A673 (cell line): ENCODE measurements around the gene ZNF268. TPM values are rescaled to one million over a fixed set of nuclear protein-coding genes. Genes with fewer than 3 reads are reported as not detected.

ENCODE experiments used
- BruUV-seq: library from RNA; stranded (reverse); fragments of 400-500 nt; replicated peaks from 2 replicates; lab custom pipeline; 2021; lab: Mats Ljungman, UMichigan
- CTCF ChIA-PET: fragments of 300-600 bp; sonication (Branson Sonifier 250); formaldehyde crosslinking; loops from one replicate; lab custom pipeline; 2022; ENCODE audit warnings: antibody characterized with exemption; lab: Charles Lee
- POLR2A ChIA-PET: fragments of 300-600 bp; sonication (Branson Sonifier 250); formaldehyde crosslinking; loops from one replicate; lab custom pipeline; 2022; ENCODE audit warnings: antibody characterized with exemption; ENCODE audit not compliant: low non-redundant PET; lab: Charles Lee
- DNase-seq: peaks from one replicate; pipeline ENCODE4 v3.0.0-alpha.2; 2015; ENCODE audit warnings: low spot score
- H3K27ac ChIP-seq: fragments of 200-600 bp; sonication (generic); 2 replicates; pipeline ENCODE4 v1.5.1; 2016; ENCODE audit warnings: mixed run types, low read depth, mild to moderate bottlenecking, mixed read lengths, antibody characterized with exemption, low read length; ENCODE audit not compliant: poor library complexity, severe bottlenecking
- H3K27me3 ChIP-seq: fragments of 200-600 bp; sonication (generic); replicated peaks from 2 replicates; pipeline ENCODE4 v1.6.1; 2017; ENCODE audit warnings: mixed run types, low read depth, mild to moderate bottlenecking, mixed read lengths, antibody characterized with exemption, low read length; ENCODE audit not compliant: insufficient read depth, poor library complexity
- H3K36me3 ChIP-seq: fragments of 200-600 bp; sonication (generic); 2 replicates; pipeline ENCODE4 v1.6.1; 2016; ENCODE audit warnings: mixed run types, mild to moderate bottlenecking, mixed read lengths, antibody characterized with exemption, low read length; ENCODE audit not compliant: insufficient read depth, poor library complexity, severe bottlenecking
- H3K4me1 ChIP-seq: fragments of 200-600 bp; sonication (generic); 2 replicates; pipeline ENCODE4 v1.6.1; 2017; ENCODE audit warnings: mixed run types, mild to moderate bottlenecking, mixed read lengths, antibody characterized with exemption, low read length; ENCODE audit not compliant: insufficient read depth, poor library complexity, severe bottlenecking
- H3K4me3 ChIP-seq: fragments of 200-600 bp; sonication (generic); 2 replicates; pipeline ENCODE4 v1.5.1; 2016; ENCODE audit warnings: low read depth, mixed run types, mild to moderate bottlenecking, mixed read lengths, low read length; ENCODE audit not compliant: poor library complexity, severe bottlenecking
- H3K9me3 ChIP-seq: fragments of 200-600 bp; sonication (generic); 2 replicates; pipeline ENCODE4 v1.6.1; 2016; ENCODE audit warnings: mixed run types, low read depth, mild to moderate bottlenecking, mixed read lengths, antibody characterized with exemption, low read length; ENCODE audit not compliant: poor library complexity, severe bottlenecking
- CTCF ChIP-seq: fragments of 300-800, 200-600 bp; sonication (generic); conservative IDR thresholded peaks from 2 replicates; pipeline ENCODE4 v1.5.1; 2017; ENCODE audit warnings: low read depth, mild to moderate bottlenecking, antibody characterized with exemption, low read length, moderate library complexity, mixed read lengths
- EZH2 ChIP-seq: fragments of 200-600 bp; sonication (generic); IDR thresholded peaks from 2 replicates; pipeline ENCODE4 v1.6.1; 2017; ENCODE audit warnings: borderline replicate concordance, low read depth, mild to moderate bottlenecking, mixed read lengths, antibody characterized with exemption, low read length; ENCODE audit not compliant: poor library complexity, severe bottlenecking
- intact Hi-C: fragments of 100-400 bp; cut with micrococcal nuclease; formaldehyde crosslinking; loops from one replicate; pipeline ENCODE4 v1.10.0; 2022; ENCODE audit not compliant: unreplicated experiment
- total RNA-seq: library from RNA; stranded (reverse); gene quantifications from 2 replicates; pipeline ENCODE4 v1.2.3, GENCODE V29; 2021

Gene ZNF268
- total RNA-seq, 1 experiment from 2014 or later: 20.6 TPM

- no TSS peak for BruUV-seq
- ChIA-PET POLR2A (no interaction called here), CTCF (no interaction called here)
- TF ChIP-seq CTCF (no peak), EZH2 (no peak)
- intact Hi-C loops: no loop called here
- Histone ChIP-seq H3K27me3 (no peaks in the 10 kb centered on the region), H3K36me3 (peaks cover 45% of the 10 kb centered on the region), H3K27ac (no peak overlapping the region), H3K9me3 (peaks cover 83% of the 10 kb centered on the region), H3K4me1 (no peaks in the 10 kb centered on the region), H3K4me3 (no peak overlapping the region)
- DNase-seq: no peak
These were observed 22.3 kb downstream of the ZNF268 start for GRCh38 chr12:133203344-133204263.

DNA sequence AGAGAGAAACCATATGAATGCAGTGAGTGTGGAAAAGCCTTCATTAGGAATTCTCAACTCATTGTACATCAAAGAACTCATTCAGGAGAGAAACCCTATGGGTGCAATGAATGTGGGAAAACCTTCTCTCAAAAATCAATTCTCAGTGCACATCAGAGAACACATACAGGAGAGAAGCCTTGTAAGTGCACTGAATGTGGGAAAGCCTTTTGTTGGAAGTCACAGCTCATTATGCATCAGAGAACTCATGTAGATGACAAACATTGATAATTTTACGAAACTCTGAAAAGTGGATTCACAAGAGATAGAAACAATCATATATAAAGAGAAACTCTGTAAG lies 22.9 kb downstream of the ZNF268 start:
- no TSS peak for BruUV-seq
- CTCF ChIA-PET: no interaction called here
- peaks cover 84% of the 10 kb centered on the region for H3K9me3 ChIP-seq

GRCh38 chr12:133206390-133206789 lies 25.1 kb downstream of the ZNF268 start:
- H3K9me3 ChIP-seq: peaks cover 92% of the 10 kb centered on the region
- no TSS peak for BruUV-seq
- no peak overlapping the region for H3K27ac ChIP-seq
- POLR2A ChIA-PET: no interaction called here
- H3K4me3 ChIP-seq: no peak overlapping the region
- H3K4me1 ChIP-seq: no peaks in the 10 kb centered on the region
- H3K36me3 ChIP-seq: peaks cover 34% of the 10 kb centered on the region
- TF ChIP-seq CTCF (no peak), EZH2 (no peak)
- no peak for DNase-seq
- CTCF ChIA-PET: no interaction called here
- intact Hi-C loops: no loop called here
- no peaks in the 10 kb centered on the region for H3K27me3 ChIP-seq

More for the DNA sequence above, 22.9 kb downstream of the ZNF268 start:
- intact Hi-C loops: no loop called here
- Histone ChIP-seq H3K27ac (no peak overlapping the region), H3K27me3 (no peaks in the 10 kb centered on the region), H3K36me3 (peaks cover 45% of the 10 kb centered on the region), H3K4me3 (no peak overlapping the region), H3K4me1 (no peaks in the 10 kb centered on the region)
- POLR2A ChIA-PET: no interaction called here
- no peak for DNase-seq
- no peak for TF ChIP-seq EZH2
- TF ChIP-seq CTCF: no peak
